ENCODE data around the gene OPN1SW.

Gene OPN1SW

DNA sequence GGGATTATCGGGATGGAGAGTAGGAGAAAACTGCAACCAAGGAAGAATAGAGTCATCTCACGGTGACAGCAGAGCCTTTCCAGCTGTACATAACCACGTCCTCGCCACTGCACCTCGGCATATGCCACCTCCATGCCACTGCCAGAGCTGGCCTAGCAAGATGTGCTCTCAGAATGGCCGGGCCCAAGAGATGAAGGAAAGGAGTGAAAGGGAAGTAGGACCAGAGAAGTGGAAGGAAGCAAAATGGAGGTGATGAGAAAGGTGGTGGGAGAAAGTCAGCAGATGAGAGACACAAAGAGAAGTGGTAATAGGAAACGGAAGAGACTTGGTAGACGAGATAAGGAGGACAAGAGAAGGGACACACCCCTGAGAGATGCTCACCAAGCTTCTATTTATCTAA lies 44.4 kb downstream of the OPN1SW start:
- no peak for DNase-seq

- DNase-seq = no peak
These were observed 46.1 kb downstream of the OPN1SW start for GRCh38 chr7:128729494-128729893.

DNA sequence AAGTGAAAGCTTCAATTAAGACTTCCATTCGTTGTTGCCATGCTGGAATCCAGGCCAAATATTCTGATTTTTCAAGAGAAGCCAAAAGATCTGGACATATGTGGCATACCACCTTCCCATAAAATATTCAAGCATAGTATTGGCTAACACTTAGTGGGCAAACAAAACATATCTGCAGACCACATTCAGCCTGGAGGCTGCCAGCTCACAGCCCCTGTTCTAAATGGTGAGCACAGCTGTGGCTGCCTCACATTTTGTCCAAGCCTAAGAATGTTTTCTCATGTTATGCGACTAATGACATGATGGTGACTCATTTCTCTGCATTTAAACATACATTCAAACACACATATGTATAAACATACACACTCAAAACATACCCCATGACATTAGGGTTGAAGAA lies 47.0 kb downstream of the OPN1SW start:
- no peak for DNase-seq

- DNase-seq = no peak
These were observed 48.4 kb downstream of the OPN1SW start for GRCh38 chr7:128727239-128727638.

GRCh38 chr7:128726737-128727072 lies 48.9 kb downstream of the OPN1SW start:
- DNase-seq = no peak

DNA sequence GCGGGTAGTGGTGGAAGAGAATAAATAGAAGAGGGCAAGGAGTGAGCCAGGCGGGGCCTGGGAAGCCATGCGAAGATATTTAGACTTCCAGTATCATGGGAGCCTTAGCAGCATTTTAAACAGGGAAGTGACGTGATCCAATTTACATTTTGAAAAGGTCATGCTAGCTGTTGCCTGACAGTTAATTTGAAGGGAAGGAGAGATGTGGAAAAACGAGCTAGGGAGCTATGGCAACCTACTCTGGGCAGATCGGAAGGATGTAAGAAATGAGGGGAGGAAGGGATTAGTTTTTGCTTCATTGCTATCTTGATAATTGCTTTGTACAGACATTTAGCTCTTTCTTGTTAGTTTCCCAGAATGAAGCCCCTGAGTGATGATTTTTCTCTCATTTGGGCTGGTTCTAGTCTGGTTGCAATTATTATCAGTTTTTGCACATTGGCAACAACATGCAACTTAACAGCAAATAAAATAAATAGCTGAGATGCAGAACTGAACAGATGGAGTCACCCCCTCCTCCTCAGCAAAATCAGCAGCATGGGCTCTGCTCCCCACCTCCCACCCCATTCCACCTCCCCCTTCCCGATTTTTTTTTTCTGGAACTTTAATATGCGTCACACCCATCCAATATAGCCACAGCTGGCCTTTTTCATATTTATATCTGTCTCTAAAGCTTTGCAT lies 49.4 kb downstream of the OPN1SW start:
- DNase-seq = no peak

GRCh38 chr7:128725531-128725930 lies 50.1 kb downstream of the OPN1SW start:
- no peak for DNase-seq

DNA sequence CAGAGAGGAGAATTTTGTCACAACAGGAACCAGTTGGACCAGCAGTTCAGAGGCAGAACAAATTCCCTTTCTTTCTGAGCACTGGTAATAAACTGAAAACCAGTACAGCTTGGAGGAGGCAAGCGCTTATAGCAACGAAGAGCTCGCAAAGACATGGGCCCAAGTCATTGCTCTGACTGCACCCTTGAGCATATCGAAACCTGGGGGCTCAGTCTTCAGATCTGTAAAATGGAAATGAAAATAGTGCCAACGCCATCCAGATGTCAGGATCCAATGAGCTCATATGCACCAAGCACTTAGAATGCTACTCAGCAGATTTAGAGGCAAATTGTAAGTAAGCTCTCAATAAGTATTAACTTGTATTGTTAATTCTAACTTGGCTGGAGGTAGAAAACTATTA lies 50.9 kb downstream of the OPN1SW start:
- DNase-seq = no peak
